GM06990 (cell line): Measurements from ENCODE around the gene TNNT1.
A peak's percentile ranks its signal among the peaks of the same experiment; 100 is the strongest.

ENCODE experiments used
- DNase-seq: peaks from one replicate; pipeline ENCODE4 v3.0.0-alpha.2; 2011; ENCODE audit not compliant: insufficient read length; ENCODE audit errors: extremely low read depth
- H3K27me3 ChIP-seq: replicated peaks from 2 replicates; pipeline ENCODE4 v1.6.0; 2011; ENCODE audit warnings: low read length; ENCODE audit not compliant: control insufficient read depth, insufficient read depth
- H3K36me3 ChIP-seq: 2 replicates; pipeline ENCODE4 v1.5.1; 2011; ENCODE audit warnings: low read length; ENCODE audit not compliant: control insufficient read depth, insufficient read depth
- H3K4me3 ChIP-seq: replicated peaks from 2 replicates; pipeline ENCODE4 v1.5.1; 2011; ENCODE audit warnings: low read depth, mild to moderate bottlenecking, control low read depth, low read length
- CTCF ChIP-seq: IDR thresholded peaks from 2 replicates; pipeline ENCODE4 v1.5.1; 2011; ENCODE audit warnings: low read length, control low read depth, mild to moderate bottlenecking, inconsistent platforms; ENCODE audit not compliant: insufficient read depth, poor library complexity, severe bottlenecking

TNNT1 gene

GRCh38 chr19:55116859-55117662 is 31.9 kb downstream of the TNNT1 start, which contains the start of gene PPP1R12C:
TSS of gene PPP1R12C (minus strand) at chr19:55117637. CDS start at chr19:55117543, 94 bp downstream.
- DNase-seq = no peak
- no peak for TF ChIP-seq CTCF
- Histone ChIP-seq H3K36me3 (peaks cover 4% of the 10 kb centered on the region; the same call in 1 of the 2 replicates), H3K27me3 (no peaks in the 10 kb centered on the region), H3K4me3 (peak within 1 kb of the TSS; percentile 94)

GRCh38 chr19:55116232-55116858 is 32.7 kb downstream of the TNNT1 start:
- peak; percentile 50 for DNase-seq
- Histone ChIP-seq H3K27me3 (no peaks in the 10 kb centered on the region), H3K36me3 (peaks cover 4% of the 10 kb centered on the region), H3K4me3 (peak overlapping the region; percentile 94)
- no peak for TF ChIP-seq CTCF

GRCh38 chr19:55115446-55116065 is 33.5 kb downstream of the TNNT1 start:
- TF ChIP-seq CTCF = no peak
- Histone ChIP-seq H3K27me3 (no peaks in the 10 kb centered on the region), H3K36me3 (peaks cover 4% of the 10 kb centered on the region), H3K4me3 (peak overlapping the region; percentile 94)
- no peak for DNase-seq

- H3K36me3 ChIP-seq = peaks cover 4% of the 10 kb centered on the region
- DNase-seq = no peak
- no peaks in the 10 kb centered on the region for H3K27me3 ChIP-seq
- no peak overlapping the region for H3K4me3 ChIP-seq
- no peak for TF ChIP-seq CTCF
Observed at GRCh38 chr19:55114566-55115145, 34.4 kb downstream of the TNNT1 start.

GRCh38 chr19:55113570-55114039 is 35.4 kb downstream of the TNNT1 start:
- TF ChIP-seq CTCF = no peak
- Histone ChIP-seq H3K4me3 (no peak overlapping the region), H3K27me3 (no peaks in the 10 kb centered on the region), H3K36me3 (peaks cover 4% of the 10 kb centered on the region)
- DNase-seq = no peak
